ENCODE results near the gene ZNF382.

DNA sequence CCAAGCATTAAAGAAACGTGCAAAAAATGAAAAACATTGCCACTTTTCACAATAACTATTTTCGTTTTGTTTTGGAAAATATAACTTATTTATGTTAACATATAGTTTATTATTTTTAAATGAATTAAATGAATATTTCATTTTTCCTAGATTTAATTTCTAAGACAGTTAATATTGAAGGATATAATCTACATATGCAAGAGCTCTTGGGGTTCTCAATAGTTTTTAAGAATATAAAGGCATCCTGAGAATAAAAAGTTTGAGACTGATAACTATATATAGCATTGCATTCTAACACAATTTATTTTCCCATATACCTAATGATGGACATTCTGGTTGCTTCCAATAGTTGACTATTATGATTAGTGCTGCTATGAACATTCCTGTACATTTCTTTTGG is 41.6 kb downstream of the ZNF382 start:
- TF ChIP-seq, protein P1, sequence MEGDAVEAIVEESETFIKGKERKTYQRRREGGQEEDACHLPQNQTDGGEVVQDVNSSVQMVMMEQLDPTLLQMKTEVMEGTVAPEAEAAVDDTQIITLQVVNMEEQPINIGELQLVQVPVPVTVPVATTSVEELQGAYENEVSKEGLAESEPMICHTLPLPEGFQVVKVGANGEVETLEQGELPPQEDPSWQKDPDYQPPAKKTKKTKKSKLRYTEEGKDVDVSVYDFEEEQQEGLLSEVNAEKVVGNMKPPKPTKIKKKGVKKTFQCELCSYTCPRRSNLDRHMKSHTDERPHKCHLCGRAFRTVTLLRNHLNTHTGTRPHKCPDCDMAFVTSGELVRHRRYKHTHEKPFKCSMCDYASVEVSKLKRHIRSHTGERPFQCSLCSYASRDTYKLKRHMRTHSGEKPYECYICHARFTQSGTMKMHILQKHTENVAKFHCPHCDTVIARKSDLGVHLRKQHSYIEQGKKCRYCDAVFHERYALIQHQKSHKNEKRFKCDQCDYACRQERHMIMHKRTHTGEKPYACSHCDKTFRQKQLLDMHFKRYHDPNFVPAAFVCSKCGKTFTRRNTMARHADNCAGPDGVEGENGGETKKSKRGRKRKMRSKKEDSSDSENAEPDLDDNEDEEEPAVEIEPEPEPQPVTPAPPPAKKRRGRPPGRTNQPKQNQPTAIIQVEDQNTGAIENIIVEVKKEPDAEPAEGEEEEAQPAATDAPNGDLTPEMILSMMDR (IDR thresholded peaks at IDR 0.05; ENCODE audit: low read length), result no peak
- TF ChIP-seq EZH2 (optimal IDR thresholded peaks at IDR 0.05; ENCODE audit: low read depth, low read length) (no peak), EZH2phosphoT487 (IDR thresholded peaks at IDR 0.05; ENCODE audit: low read length) (no peak)
